Measurements from ENCODE around the gene RNF13.

DNA sequence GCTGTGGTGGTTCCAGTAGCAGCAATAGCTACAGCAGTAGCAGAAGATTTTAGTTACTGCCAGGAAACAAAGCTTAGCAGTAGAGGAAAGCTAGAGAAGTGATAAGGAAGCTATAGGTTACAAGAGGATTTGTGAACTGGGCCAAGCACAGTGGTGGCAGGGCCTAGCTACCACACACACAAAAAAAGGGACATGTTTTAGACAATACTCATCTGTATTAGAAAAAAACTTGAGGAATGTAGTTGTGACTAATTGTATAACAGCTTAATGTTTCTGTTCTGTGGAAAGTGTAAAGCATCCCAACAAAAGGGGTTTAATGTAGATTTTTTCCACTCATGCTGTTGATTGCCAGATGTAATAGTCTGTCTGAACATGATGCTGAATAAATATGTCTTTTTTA, 187.6 kb downstream of the RNF13 start:
- no peak for TF ChIP-seq POLR2AphosphoS5 (IDR thresholded peaks at IDR 0.05; ENCODE audit: insufficient read depth, low read depth, low read length)
- TF ChIP-seq, protein P1, sequence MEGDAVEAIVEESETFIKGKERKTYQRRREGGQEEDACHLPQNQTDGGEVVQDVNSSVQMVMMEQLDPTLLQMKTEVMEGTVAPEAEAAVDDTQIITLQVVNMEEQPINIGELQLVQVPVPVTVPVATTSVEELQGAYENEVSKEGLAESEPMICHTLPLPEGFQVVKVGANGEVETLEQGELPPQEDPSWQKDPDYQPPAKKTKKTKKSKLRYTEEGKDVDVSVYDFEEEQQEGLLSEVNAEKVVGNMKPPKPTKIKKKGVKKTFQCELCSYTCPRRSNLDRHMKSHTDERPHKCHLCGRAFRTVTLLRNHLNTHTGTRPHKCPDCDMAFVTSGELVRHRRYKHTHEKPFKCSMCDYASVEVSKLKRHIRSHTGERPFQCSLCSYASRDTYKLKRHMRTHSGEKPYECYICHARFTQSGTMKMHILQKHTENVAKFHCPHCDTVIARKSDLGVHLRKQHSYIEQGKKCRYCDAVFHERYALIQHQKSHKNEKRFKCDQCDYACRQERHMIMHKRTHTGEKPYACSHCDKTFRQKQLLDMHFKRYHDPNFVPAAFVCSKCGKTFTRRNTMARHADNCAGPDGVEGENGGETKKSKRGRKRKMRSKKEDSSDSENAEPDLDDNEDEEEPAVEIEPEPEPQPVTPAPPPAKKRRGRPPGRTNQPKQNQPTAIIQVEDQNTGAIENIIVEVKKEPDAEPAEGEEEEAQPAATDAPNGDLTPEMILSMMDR (IDR thresholded peaks at IDR 0.05; ENCODE audit: extremely low read depth in 1 of 2, insufficient read depth in 1 of 2, low read depth in 1 of 2, low read length in 2 of 2): no peak
- no peak for TF ChIP-seq GATA2 (IDR thresholded peaks at IDR 0.05; ENCODE audit: insufficient read depth, insufficient read length, low read depth, low read length)

Data from endothelial cell of umbilical vein (primary cell).